ENCODE measurements around the gene SLC35D3.

GRCh38 chr6:136887953-136888352 lies 34.1 kb upstream of the SLC35D3 start:
- TF ChIP-seq CTCF (IDR thresholded peaks at IDR 0.05; ENCODE audit: low read length) (no peak), EZH2 (IDR thresholded peaks at IDR 0.05; ENCODE audit: borderline replicate concordance, low read length) (no peak)

Data from OCI-LY1 (cell line).